GM20431 (cell line): ENCODE data around the gene MLLT1.
"Not testable (repeated sequence)": the region's sequence is repeated elsewhere in the genome, so short reads cannot be mapped to it uniquely, and the experiment has no call there.

ENCODE experiments used
- in situ Hi-C: fragments of 300-500 bp; cut with MseI, MboI; formaldehyde crosslinking; loops from one replicate; pipeline ENCODE4 v1.15.0; 2020; ENCODE audit warnings: low sequenced_read_pairs; ENCODE audit not compliant: unreplicated experiment

The MLLT1 gene, protein sequence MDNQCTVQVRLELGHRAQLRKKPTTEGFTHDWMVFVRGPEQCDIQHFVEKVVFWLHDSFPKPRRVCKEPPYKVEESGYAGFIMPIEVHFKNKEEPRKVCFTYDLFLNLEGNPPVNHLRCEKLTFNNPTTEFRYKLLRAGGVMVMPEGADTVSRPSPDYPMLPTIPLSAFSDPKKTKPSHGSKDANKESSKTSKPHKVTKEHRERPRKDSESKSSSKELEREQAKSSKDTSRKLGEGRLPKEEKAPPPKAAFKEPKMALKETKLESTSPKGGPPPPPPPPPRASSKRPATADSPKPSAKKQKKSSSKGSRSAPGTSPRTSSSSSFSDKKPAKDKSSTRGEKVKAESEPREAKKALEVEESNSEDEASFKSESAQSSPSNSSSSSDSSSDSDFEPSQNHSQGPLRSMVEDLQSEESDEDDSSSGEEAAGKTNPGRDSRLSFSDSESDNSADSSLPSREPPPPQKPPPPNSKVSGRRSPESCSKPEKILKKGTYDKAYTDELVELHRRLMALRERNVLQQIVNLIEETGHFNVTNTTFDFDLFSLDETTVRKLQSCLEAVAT

DNA sequence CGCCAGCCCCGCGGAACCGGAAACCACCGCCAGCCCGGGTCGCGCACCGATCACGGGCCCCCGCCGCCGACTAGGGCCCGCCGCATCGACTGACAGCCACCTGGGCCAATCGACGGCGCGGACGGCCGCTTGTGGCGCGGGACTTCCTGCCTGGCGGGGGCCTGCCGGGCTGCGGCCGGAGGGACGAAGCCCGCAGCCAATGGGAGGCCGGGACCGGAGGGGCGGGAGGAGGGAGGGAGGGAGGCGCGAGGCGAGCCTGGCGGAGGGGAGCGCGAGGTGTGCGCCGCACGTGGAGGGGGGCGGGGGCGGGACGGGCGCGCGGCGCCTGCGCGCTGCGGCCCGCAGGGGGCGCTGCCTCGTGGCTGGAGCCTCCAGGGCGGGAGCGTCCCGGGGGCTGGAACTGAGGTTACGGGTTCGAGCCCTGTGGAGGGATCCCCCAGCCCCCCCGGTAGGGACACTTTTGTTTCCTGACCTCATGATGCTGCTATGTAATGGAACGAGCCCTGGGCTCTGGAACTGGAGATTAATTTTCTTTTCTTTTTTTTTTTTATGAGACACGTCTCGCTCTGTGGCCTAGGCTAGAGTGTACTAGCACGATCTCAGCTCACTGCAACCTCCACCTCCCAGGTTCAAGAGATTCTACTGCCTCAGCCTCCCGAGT, at the start of gene MLLT1:
Gene MLLT1, minus strand, starts transcription at position 45 of the 661 bp plus-strand sequence. CDS start 191 bp downstream, outside the sequence.
- in situ Hi-C loops: no loop called here

DNA sequence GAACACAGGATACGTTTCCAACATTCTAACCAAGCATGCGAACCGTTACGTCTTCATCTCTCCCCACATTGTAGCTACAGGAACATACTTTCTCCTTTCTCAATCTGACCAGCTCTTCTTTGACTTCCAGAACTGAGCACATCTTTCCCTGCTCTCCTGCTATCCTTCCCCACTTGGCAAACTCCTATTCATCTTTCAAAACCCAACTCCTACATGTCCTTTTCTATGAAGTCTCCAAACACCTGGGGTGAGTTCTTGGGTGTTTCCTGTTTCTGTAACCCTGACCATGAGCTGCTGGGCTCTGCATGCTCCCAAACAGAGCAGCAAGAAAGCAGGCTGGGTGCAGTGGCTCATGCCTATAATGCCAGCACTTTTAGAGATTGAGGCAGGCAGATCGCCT, 47.0 kb upstream of the MLLT1 start:
- in situ Hi-C loops: no loop called here

DNA sequence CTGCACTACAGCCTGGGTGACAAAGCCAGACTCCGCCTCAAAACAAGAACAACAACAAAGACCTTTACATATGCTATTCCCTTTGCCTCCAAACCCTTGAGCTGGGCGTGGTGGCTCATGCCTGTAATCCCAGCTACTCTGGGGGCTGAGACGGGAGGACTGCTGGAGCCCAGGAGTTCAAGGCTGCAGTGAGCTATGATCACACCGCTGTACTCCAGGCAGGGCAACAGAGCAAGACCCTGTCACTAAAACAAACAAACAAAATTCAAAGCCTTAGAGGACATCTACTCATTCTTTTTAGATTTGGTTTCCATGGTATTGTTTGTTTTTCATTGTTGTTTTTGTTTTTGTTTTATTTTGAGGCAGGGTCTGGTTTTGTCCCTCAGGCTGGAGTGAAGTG, 45.8 kb upstream of the MLLT1 start:
- in situ Hi-C loops: no loop called here

DNA sequence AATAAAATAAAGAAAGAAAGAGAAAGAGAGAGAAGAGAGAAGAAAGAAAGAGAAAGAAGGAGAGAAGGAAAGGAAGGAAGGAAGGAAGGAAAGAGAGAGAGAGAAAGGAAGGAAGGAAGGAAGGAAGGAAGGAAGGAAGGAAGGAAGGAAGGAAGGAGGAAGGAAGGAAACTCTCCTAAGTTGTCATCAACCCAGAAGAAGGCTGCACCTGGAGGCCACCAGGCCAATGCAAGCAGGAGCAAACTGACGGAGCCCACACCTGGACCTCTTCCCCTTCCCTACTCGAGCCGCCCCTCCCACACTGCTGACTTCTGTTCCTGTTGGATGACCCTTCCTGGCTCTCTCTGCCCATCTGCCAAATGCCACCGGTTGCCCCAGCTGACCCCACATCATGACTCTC, 45.0 kb upstream of the MLLT1 start:
- in situ Hi-C loops: no loop called here

DNA sequence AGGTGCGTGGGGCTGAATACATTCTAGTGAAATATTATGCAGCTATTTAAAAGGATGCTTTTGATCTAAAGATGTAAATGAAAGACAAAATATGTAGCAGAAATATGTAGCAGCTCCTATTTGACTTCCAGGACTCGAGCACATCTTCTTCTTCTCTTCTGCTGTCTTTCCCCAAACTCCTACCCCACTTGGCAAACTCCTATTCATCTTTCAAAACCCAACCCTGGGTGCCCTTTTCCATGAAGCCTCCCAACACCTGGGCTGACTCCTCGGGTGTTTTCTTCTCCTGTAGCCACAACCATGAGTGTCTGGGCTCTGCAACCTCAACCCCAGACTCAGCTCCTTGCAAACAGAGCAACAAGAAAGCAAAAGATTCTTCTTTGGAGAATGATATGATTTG, 42.5 kb upstream of the MLLT1 start:
- in situ Hi-C loops: no loop called here

DNA sequence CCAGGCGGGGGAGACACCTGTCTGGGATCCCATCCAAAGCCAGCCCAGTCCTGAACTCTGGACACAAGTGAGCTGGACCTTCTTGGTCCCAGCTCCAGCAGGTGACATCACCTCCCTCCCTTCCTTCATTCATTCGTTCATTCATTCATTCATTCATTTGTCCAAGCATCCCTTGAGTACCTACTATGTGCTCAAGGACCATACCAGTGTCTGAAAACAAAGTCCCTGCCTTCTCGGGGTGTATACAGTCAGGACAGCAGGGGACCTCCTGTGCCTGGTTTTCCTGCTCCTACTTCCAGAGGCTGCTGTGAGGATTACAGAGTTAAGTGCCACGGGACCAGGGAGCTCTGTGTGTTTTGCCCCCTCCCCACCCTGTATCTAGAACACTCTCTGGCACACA, 39.6 kb upstream of the MLLT1 start:
- in situ Hi-C loops: no loop called here

DNA sequence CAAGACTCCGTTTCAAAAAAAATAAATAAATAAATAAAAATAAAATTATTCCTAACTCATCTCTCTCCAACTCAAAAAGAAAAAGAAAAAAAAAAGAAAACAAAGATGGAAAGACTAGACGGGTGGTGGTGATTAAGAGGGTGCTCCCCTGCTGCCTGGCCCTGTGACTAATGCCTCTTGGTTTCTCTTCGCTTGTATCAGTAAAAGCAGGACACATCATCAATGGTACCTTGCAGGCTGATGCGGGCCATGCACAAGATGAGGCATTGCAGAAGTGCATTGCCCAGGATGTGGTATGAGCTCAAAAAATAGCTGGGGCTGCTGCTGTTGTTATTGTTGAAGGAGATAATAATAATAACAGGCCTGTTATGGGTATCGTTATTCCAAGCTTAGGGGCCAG, 39.0 kb upstream of the MLLT1 start:
- in situ Hi-C loops: no loop called here

DNA sequence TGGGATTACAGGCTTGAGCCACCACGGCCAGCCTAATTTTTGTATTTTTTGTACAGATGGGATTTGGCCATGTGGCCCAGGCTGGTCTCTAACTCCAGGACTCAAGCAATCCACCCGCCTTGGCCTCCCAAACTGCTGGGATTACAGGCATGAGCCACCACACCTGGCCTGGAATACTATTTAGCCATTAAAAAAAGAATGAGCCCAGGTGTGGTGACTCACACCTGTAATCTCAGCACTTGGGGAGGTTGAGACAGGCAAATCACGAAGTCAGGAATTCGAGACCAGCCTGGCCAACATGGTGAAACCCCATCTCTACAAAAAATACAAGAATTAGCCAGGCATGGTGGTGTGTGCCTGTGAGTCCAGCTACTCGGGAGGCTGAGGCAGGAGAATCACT, 35.9 kb upstream of the MLLT1 start:
- in situ Hi-C loops: not testable (repeated sequence)

DNA sequence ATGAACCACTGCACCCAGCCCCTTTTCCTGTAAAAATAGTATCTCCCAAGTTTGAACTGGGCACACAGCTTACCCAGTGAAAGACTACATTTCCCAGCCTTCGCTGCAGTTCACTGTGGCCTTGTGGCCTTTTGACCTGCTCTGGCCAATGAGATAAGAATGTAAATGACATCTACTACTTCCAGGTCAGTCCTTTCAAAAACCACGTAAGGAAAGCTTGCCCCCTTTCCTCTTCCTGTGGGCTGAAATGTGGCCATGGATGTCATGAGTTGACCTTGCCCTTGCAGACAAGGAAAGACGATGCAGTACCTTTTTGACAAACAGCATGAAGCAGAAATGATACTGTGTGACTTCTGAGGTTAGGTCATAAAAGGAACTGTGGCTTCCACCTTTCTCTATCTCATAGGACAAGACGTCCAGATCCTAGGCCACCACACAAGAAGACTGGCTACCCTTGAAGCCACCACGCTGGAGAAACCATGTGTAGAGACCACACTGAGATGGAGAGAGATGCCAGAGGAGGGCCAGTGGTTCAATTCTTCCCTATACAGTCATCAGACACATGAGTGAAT, 33.7 kb upstream of the MLLT1 start:
- in situ Hi-C loops: no loop called here

DNA sequence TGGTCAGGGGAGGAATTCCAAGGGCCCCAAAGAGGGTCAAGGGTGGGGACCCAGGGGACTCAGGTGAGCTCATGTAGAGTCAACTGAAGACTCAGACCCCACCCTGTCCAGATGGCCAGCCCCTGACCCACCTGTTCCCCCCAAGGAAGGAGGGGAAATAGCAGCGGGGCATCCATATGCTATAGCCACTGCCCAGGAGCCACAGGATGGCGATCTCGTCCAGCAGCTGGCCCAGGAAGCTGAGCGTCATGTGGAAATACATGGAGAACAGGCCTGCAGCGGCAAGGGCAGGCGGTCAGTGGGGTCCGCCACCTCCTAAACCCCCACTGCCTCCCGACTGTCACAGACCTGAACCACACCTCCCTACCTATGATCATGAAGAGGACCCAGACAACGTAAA, 32.2 kb upstream of the MLLT1 start:
- in situ Hi-C loops: no loop called here

DNA sequence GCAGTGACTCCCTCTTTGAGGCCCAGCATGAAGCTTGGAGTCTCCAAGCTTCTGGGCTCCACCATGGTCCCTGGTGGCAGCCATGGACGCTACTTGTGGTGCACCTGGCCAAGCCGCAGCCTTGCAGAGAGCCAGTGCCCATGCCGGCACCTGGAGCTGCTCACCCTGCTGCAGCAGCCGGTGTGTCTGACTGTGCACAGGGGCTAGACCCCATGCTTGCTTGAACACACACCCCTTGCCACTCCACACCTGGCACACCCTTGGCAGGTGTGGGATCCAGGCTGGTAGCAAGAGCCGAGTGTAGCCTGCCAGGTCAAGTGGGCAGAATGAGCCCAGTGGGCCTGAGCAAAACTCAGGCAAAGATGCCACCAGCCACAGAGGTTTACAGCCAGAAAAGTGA, 18.6 kb upstream of the MLLT1 start:
- in situ Hi-C loops: no loop called here

DNA sequence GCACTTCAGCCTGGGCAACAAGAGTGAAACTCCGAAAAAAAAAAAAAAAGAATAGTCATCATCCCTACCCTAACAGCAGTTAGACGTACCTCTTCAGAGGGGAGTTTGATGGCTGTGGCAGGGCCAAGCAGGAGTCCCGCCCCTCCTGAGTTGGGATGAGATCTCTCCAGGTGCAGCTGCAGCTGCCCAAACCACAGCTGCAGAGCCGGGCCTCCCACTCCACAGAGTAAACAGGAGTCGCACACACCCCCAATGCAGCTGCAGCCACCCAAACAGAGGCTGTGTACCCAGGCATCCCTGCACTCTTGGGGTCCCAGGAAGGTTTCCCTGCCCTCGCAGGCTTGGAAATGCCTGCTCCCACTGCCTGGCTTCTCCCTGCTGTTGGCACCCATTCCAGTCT, 17.4 kb upstream of the MLLT1 start:
- in situ Hi-C loops: no loop called here

DNA sequence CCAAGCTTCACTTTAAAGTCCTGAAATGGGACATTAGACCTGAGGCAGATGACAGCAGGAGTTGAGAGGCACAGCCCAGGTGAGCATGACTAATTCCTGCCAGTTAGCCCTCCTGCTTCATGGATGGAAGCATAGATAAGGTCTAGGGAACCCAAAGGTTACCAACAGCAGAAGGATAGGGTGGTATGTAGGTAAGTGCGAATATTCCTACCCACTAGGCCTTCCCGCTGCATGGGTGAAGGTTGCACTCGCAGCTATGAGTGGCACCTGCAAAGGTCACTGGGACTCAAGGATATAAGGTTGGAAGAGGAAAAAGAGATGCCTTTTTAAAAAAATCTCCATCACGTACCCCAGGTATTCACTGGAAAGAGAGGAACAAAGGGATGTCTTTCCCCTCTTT, 12.2 kb upstream of the MLLT1 start:
- in situ Hi-C loops: no loop called here

DNA sequence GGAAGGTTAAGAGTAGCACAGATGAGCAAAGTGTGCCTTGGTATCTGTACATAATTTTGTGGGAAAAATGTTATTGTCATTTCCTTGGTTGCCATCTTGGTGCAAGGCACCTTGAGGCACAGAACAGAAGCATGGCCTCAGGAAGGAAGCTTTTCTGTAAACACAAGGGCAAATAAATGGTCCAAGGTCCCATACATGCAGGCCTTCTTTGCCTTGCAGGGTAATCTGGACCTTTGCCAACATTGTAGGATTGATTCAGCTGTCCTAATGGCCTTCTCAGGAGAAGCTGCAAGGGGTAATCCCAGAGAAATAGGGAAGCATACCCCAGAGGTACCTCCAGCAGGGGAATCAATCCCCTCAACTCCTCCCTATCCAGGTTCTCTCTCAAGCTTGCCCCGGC, 9.0 kb upstream of the MLLT1 start:
- in situ Hi-C loops: no loop called here

DNA sequence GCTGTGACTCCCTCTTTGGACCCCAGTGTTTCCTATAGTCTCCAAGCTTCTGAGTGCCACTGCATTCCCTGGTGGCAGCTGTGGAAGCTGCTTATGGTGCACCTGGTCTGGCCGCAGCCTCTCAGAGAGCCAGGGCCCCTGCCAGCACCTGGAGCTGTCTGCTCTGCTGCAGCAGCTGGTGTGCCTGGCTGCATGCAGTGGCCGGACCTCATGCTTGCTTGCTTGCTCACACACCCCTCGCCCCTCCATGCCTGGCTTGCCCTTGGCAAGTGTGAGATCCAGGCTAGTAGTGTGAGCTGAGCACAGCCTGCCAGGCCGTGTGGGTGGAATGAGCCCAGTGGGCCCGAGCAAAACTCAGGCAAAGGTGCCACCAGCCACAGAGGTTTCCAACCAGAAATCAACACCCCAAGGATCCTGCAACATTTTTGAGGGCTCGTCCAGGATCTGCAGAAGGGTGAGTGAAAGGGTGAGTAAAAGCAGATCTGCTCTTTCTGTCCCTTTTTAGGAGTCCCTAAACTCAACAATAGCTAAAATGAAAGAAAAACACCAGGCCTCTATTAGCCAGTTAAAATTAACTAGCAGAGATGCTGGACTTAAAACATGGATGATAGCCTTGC, 7.6 kb upstream of the MLLT1 start:
- in situ Hi-C loops: no loop called here

DNA sequence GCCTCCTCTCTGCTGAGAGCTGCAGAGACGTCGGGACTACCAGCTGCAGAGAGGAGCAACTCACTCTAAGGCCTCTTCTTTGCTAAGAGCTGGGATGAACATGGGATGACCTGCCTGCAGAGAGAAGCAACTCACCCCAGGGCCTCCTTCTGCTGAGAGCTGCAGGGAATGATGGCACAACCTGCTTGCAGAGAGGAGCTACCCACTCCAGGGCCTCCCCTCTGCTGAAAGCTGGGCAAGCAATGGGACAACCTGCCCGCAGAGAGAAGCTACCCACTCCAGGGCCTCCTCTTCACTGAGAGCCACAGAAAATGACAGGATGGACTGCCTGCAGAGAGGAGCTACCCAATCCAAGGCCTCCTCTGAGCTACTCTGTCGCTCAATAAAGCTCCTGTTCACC, 6.9 kb upstream of the MLLT1 start:
- in situ Hi-C loops: no loop called here

DNA sequence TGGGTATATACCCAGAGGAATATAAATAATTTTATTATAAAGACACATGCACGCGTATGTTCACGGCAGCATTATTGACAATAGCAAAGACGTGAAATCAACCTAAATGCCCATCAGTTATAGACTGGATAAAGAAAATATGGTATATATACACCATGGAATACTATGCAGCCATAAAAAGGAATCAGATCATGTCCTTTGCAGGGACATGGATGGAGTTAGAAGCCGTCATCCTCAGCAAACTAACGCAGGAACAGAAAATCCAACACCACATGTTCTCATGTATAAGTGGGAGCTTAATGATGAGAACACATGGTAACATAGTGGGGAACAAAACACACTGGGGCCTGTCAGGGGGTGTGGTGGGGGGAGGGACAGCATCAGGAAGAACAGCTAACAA, 2.6 kb upstream of the MLLT1 start:
- in situ Hi-C loops: not testable (repeated sequence)

DNA sequence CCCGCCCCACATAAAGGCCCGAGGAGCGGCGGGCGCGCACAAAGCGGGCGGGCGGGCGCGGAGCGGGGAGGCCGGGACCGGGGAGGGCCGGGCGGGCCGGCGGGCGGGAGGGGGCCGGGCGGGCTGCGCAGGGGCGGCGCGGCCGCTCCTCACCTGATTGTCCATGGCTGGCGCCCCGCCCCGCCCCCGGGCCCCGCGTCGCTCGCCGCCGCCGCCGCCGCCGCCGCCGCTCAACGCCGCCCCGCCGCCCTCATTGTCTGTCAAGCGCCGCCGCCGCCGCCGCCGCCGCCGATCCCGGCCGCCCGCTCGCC, 200 bp downstream of the MLLT1 start:
- in situ Hi-C loops: no loop called here

DNA sequence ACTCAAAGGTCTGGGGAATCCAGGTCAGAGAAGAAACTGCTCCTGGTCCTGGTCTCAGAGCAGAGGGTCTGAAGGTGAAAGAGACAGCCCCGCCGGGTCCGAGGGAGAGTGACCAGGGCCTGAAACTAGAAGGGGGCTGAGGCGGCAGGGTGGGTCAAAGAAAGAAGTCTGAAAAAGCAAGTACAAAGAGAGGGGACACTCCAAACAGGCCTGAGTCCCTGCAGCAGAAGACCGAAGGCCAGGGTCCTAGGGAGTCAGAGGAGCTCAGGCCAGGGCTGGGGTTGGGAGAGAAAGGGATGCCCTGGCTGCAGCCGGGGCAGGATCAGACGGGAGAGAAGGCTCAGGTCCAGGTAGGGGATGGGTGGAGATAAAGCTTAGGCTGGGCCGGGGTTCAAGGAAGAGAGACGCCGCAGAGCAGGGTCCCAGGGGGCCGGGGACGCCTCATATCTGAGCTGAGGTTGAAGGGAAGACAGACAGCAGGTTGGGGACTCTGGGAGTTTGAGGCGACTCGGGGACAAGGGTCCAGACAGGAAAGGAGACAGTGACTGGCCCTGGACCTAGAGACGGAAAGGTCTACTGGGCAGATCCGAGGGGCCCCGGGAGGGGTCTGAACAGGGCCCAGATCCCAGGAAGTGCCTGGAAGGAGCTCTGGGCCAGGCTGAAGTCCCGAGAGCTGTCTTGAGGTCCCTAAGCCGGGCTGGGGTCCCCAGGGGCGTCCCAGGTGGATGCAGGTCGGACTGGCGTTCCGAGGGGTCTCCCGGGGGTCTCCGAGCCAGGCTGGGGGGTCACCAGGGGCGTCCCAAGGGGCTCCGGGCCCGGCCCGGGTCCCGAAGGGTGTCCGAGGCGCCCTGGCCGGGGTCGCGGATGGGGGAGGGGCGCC, 795 bp downstream of the MLLT1 start:
- in situ Hi-C loops: no loop called here

DNA sequence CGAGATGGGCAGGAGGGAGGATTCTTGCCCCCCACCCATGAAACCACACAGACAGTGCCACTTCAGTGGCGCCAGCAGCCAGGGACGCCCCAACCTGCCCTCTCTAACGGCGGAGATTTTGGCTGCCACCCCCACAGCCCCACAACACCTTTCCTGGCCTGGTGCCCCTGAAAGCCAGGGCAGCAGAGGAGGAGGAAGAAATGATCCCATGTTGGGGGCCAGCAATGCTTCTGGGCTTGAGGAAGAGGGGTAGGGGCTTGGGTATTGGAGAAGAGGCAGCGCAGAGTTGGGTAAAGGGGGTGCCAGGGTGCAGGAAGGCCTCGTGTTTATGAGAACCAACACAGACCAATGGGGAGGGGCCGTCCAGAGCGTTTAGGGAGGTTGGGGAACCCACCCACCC, 1.7 kb downstream of the MLLT1 start:
- in situ Hi-C loops: no loop called here
